ENCODE measurements around the gene AMH. TPM values are rescaled to one million over a fixed set of nuclear protein-coding genes. Genes with fewer than 3 reads are reported as not detected.

AMH gene
- total and polyA plus RNA-seq, 5 donors from 2014 or later = 3.5 TPM; not detected in 4

GRCh38 chr19:2244486-2244885 lies 4.6 kb upstream of the AMH start:
- Histone ChIP-seq H3K4me3 (ENCODE audit: low read depth, low read length) (no peak overlapping the region), H3K4me1 (ENCODE audit: control insufficient read depth, insufficient read depth, low read length, poor library complexity, severe bottlenecking) (peaks cover 39% of the 10 kb centered on the region), H3K9me3 (ENCODE audit: control insufficient read depth in 2 of 2, low read length in 2 of 2) (no peaks in the 10 kb centered on the region), H3K27me3 (ENCODE audit: control insufficient read depth, insufficient read depth, low read length) (no peaks in the 10 kb centered on the region), H3K27ac (ENCODE audit: insufficient read depth, low read length, poor library complexity, severe bottlenecking) (no peak overlapping the region), H3K36me3 (ENCODE audit: control insufficient read depth, insufficient read depth, low read length) (peaks cover 51% of the 10 kb centered on the region)
- Mint-ChIP-seq H3K27me3 (peaks cover 4% of the 10 kb centered on the region), H3K9me3 (no peaks in the 10 kb centered on the region), H3K4me1 (peaks cover 4 to 38% (median 24%) of the 10 kb centered on the region in 4 donors), H3K36me3 (peaks cover 3% of the 10 kb centered on the region), H3K4me3 (peak overlapping the region in 2 of 4 donors; percentile 15), H3K27ac (no peak overlapping the region)
- no peak for DNase-seq
- ATAC-seq (ENCODE audit: low read depth in 2 of 2) = no peak

- Histone ChIP-seq H3K4me1 (ENCODE audit: control insufficient read depth, insufficient read depth, low read length, poor library complexity, severe bottlenecking) (peaks cover 36% of the 10 kb centered on the region), H3K4me3 (ENCODE audit: low read depth, low read length) (no peak overlapping the region), H3K36me3 (ENCODE audit: control insufficient read depth, insufficient read depth, low read length) (peaks cover 51% of the 10 kb centered on the region)
Observed at GRCh38 chr19:2245273-2245672, 3.9 kb upstream of the AMH start.

GRCh38 chr19:2246014-2246620 lies 3.0 kb upstream of the AMH start:
- H3K4me3 ChIP-seq (ENCODE audit: low read depth, low read length) = no peak overlapping the region
- H3K4me3 Mint-ChIP-seq = peak overlapping the region in 1 of 4 donors; percentile 38
- peaks cover 51% of the 10 kb centered on the region for H3K36me3 ChIP-seq (ENCODE audit: control insufficient read depth, insufficient read depth, low read length)
- H3K36me3 Mint-ChIP-seq = no peaks in the 10 kb centered on the region
- no peak overlapping the region for H3K27ac Mint-ChIP-seq
- DNase-seq (no peak), ATAC-seq (ENCODE audit: low read depth in 2 of 2) (no peak)
- H3K27me3 ChIP-seq (ENCODE audit: control insufficient read depth, insufficient read depth, low read length) = no peaks in the 10 kb centered on the region
- no peaks in the 10 kb centered on the region for H3K27me3 Mint-ChIP-seq
- H3K4me1 ChIP-seq (ENCODE audit: control insufficient read depth, insufficient read depth, low read length, poor library complexity, severe bottlenecking) = peaks cover 36% of the 10 kb centered on the region
- peaks cover 0 to 22% (median 10%) of the 10 kb centered on the region in 4 donors for H3K4me1 Mint-ChIP-seq
- no peak overlapping the region for H3K27ac ChIP-seq (ENCODE audit: insufficient read depth, low read length, poor library complexity, severe bottlenecking)
- no peaks in the 10 kb centered on the region for H3K9me3 ChIP-seq (ENCODE audit: control insufficient read depth in 2 of 2, low read length in 2 of 2)
- H3K9me3 Mint-ChIP-seq = no peaks in the 10 kb centered on the region

More at GRCh38 chr19:2245273-2245672, 3.9 kb upstream of the AMH start:
- ATAC-seq (ENCODE audit: low read depth in 2 of 2) (no peak), DNase-seq (no peak)
- Mint-ChIP-seq H3K9me3 (no peaks in the 10 kb centered on the region), H3K36me3 (no peaks in the 10 kb centered on the region), H3K4me3 (no peak overlapping the region), H3K27me3 (no peaks in the 10 kb centered on the region), H3K4me1 (peaks cover 0 to 30% (median 18%) of the 10 kb centered on the region in 4 donors), H3K27ac (no peak overlapping the region)
- Histone ChIP-seq H3K9me3 (ENCODE audit: control insufficient read depth in 2 of 2, low read length in 2 of 2) (no peaks in the 10 kb centered on the region), H3K27me3 (ENCODE audit: control insufficient read depth, insufficient read depth, low read length) (no peaks in the 10 kb centered on the region), H3K27ac (ENCODE audit: insufficient read depth, low read length, poor library complexity, severe bottlenecking) (no peak overlapping the region)

DNA sequence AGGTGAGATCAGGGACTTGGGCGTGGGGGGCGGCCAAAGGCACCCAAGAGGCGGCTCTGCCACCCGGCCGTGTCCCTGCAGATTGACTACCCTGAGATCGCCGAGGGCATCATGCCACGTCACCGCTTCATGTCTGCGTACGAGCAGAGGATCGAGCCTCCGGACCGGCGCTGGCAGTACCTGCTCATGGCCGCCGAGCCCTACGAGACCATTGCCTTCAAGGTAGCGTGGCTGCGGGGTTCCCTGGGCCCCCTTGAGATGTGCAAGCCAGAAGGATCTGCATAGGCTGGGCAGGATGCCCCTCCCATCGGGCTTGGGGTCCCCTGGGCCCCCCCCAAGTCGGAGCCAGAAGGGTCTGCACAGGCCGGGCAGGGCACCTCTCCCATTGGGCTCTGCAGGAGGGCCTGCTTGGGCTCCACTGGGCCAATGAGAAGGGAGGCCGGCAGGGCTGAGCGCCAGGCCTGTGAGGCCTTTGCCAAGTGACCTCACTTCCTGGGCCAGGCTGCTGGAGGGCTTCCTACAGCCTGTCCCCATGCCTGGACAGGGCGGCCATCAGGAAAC lies 2.2 kb upstream of the AMH start:
- no peaks in the 10 kb centered on the region for H3K9me3 Mint-ChIP-seq
- H3K27ac Mint-ChIP-seq = no peak overlapping the region
- Histone ChIP-seq H3K9me3 (ENCODE audit: control insufficient read depth in 2 of 2, low read length in 2 of 2) (no peaks in the 10 kb centered on the region), H3K27me3 (ENCODE audit: control insufficient read depth, insufficient read depth, low read length) (no peaks in the 10 kb centered on the region), H3K27ac (ENCODE audit: insufficient read depth, low read length, poor library complexity, severe bottlenecking) (no peak overlapping the region), H3K4me1 (ENCODE audit: control insufficient read depth, insufficient read depth, low read length, poor library complexity, severe bottlenecking) (peaks cover 36% of the 10 kb centered on the region), H3K36me3 (ENCODE audit: control insufficient read depth, insufficient read depth, low read length) (peaks cover 51% of the 10 kb centered on the region), H3K4me3 (ENCODE audit: low read depth, low read length) (no peak overlapping the region)
- no peaks in the 10 kb centered on the region for H3K36me3 Mint-ChIP-seq
- no peaks in the 10 kb centered on the region for H3K27me3 Mint-ChIP-seq
- peaks cover 0 to 15% (median 6%) of the 10 kb centered on the region in 4 donors for H3K4me1 Mint-ChIP-seq
- no peak overlapping the region for H3K4me3 Mint-ChIP-seq
- no peak for DNase-seq
- ATAC-seq (ENCODE audit: low read depth in 2 of 2) = no peak

DNA sequence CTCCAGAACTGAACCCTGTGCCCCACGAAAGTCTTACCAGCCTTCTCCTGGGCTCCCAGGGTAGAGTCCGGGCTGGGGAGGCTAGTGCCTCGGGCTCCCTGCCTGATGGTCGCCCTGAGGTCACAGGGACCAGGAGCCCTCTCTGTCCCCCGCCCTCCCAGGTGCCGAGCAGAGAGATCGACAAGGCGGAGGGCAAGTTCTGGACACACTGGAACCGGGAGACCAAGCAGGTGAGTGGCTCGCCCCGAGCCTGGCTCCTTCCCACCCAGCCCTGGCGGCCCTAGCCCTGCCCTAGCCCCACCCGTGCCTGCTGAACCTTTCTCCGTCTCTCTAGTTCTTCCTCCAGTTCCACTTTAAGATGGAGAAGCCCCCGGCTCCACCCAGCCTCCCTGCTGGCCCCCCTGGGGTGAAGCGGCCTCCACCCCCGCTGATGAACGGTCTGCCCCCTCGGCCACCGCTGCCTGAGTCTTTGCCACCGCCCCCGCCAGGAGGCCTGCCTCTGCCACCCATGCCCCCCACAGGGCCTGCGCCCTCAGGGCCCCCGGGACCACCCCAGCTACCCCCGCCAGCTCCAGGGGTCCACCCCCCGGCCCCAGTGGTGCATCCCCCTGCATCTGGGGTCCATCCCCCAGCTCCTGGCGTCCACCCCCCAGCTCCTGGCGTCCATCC lies 1.6 kb upstream of the AMH start:
- Mint-ChIP-seq H3K36me3 (no peaks in the 10 kb centered on the region), H3K27me3 (peaks cover 3% of the 10 kb centered on the region), H3K9me3 (no peaks in the 10 kb centered on the region), H3K27ac (no peak overlapping the region), H3K4me3 (no peak overlapping the region), H3K4me1 (peaks cover 0 to 13% (median 1%) of the 10 kb centered on the region in 4 donors)
- H3K27me3 ChIP-seq (ENCODE audit: control insufficient read depth, insufficient read depth, low read length) = no peaks in the 10 kb centered on the region
- H3K27ac ChIP-seq (ENCODE audit: insufficient read depth, low read length, poor library complexity, severe bottlenecking) = no peak overlapping the region
- peaks cover 36% of the 10 kb centered on the region for H3K4me1 ChIP-seq (ENCODE audit: control insufficient read depth, insufficient read depth, low read length, poor library complexity, severe bottlenecking)
- ATAC-seq (ENCODE audit: low read depth in 2 of 2) = no peak
- H3K4me3 ChIP-seq (ENCODE audit: low read depth, low read length) = no peak overlapping the region
- H3K36me3 ChIP-seq (ENCODE audit: control insufficient read depth, insufficient read depth, low read length) = peaks cover 45% of the 10 kb centered on the region
- DNase-seq = no peak
- H3K9me3 ChIP-seq (ENCODE audit: control insufficient read depth in 2 of 2, low read length in 2 of 2) = no peaks in the 10 kb centered on the region

GRCh38 chr19:2248136-2249009 lies 750 bp upstream of the AMH start:
- Histone ChIP-seq H3K4me1 (ENCODE audit: control insufficient read depth, insufficient read depth, low read length, poor library complexity, severe bottlenecking) (peaks cover 38% of the 10 kb centered on the region), H3K27ac (ENCODE audit: insufficient read depth, low read length, poor library complexity, severe bottlenecking) (no peak overlapping the region), H3K36me3 (ENCODE audit: control insufficient read depth, insufficient read depth, low read length) (peaks cover 42% of the 10 kb centered on the region), H3K27me3 (ENCODE audit: control insufficient read depth, insufficient read depth, low read length) (no peaks in the 10 kb centered on the region), H3K9me3 (ENCODE audit: control insufficient read depth in 2 of 2, low read length in 2 of 2) (no peaks in the 10 kb centered on the region), H3K4me3 (ENCODE audit: low read depth, low read length) (no peak overlapping the region)
- no peak for DNase-seq
- H3K4me1 Mint-ChIP-seq = peaks cover 0 to 10% (median 0%) of the 10 kb centered on the region in 4 donors
- H3K4me3 Mint-ChIP-seq = no peak overlapping the region
- H3K36me3 Mint-ChIP-seq = no peaks in the 10 kb centered on the region
- no peak for ATAC-seq (ENCODE audit: low read depth in 2 of 2)
- no peak overlapping the region for H3K27ac Mint-ChIP-seq
- no peaks in the 10 kb centered on the region for H3K9me3 Mint-ChIP-seq
- peaks cover 11% of the 10 kb centered on the region for H3K27me3 Mint-ChIP-seq

DNA sequence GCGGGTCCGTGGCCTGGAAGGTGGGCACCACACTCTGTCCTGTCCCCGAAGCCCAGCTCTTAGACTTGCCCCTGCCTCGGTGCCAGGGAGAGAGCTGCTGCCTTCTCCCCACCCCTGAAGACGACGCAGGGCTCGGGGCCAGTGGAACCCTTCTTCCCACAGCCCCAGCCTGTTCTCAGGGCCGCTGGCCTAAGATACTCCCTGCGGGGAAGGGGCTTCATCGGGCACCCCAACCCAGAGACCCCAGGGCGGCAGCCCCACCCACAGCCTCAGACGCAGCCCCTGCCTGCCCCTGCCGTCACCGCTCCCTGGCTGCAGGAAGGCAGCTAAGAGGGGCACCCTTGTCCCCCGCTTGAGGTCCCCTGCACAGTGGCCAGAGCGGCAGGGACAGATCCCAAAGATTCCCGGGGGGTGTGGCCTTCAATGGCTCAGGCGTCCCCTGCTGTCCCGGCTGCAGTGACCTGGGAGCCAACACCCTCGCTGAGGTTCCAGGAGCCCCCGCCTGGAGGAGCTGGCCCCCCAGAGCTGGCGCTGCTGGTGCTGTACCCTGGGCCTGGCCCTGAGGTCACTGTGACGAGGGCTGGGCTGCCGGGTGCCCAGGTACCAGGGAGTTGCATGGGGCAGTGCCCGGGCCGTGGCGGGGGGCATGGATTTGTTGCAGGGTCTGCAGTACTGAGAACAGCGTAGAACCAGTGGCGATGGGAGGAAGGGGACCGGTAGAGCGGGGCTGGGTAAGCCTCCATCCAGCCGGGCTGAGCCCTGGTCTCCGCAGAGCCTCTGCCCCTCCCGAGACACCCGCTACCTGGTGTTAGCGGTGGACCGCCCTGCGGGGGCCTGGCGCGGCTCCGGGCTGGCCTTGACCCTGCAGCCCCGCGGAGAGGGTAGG lies 1.0 kb downstream of the AMH start:
- peaks cover 41% of the 10 kb centered on the region for H3K4me1 ChIP-seq (ENCODE audit: control insufficient read depth, insufficient read depth, low read length, poor library complexity, severe bottlenecking)
- DNase-seq = no peak
- Mint-ChIP-seq H3K27me3 (peaks cover 12% of the 10 kb centered on the region), H3K4me3 (peak overlapping the region in 3 of 4 donors; percentile 32 to 54 (median 33)), H3K27ac (no peak overlapping the region), H3K36me3 (no peaks in the 10 kb centered on the region), H3K4me1 (peaks cover 0 to 19% (median 0%) of the 10 kb centered on the region in 4 donors), H3K9me3 (no peaks in the 10 kb centered on the region)
- H3K27me3 ChIP-seq (ENCODE audit: control insufficient read depth, insufficient read depth, low read length) = no peaks in the 10 kb centered on the region
- peak in 1 of 2 donors; percentile 5 for ATAC-seq (ENCODE audit: low read depth in 2 of 2)
- H3K27ac ChIP-seq (ENCODE audit: insufficient read depth, low read length, poor library complexity, severe bottlenecking) = no peak overlapping the region
- no peaks in the 10 kb centered on the region for H3K9me3 ChIP-seq (ENCODE audit: control insufficient read depth in 2 of 2, low read length in 2 of 2)
- H3K4me3 ChIP-seq (ENCODE audit: low read depth, low read length) = no peak overlapping the region
- peaks cover 25% of the 10 kb centered on the region for H3K36me3 ChIP-seq (ENCODE audit: control insufficient read depth, insufficient read depth, low read length)
